Right lobe of liver (tissue), 6 donors: ENCODE results near the gene PRDM16. TPM values are rescaled to one million over a fixed set of nuclear protein-coding genes. Genes with fewer than 3 reads are reported as not detected.

Source experiments
- ATAC-seq, 4 donors: fragments of 200-7000 bp; cut with Tn5 transposase; one replicate each; pipeline ENCODE4 v1.9.1; 2020; ENCODE audit warnings: mild to moderate bottlenecking in 4 of 4, moderate library complexity in 4 of 4
- DNase-seq, 3 donors: peaks; one replicate each; pipeline ENCODE4 v3.0.0-alpha.2; 2020
- H3K27ac ChIP-seq, 3 donors: fragments of 200-600 bp; one replicate each; pipeline ENCODE4 v1.8.0; 2022
- H3K27me3 ChIP-seq, 2 donors: fragments of 200-600 bp; one replicate each; pipeline ENCODE4 v1.8.0; 2022
- H3K36me3 ChIP-seq, 4 donors: fragments of 200-600 bp; sonication (generic) in 1 of 4; one replicate each; pipeline versions ENCODE4 v1.5.1 to v1.8.0; 2017 to 2022; ENCODE audit warnings: control low read depth in 1 of 4
- H3K4me1 ChIP-seq, 4 donors: fragments of 200-600 bp; sonication (generic) in 1 of 4; one replicate each; pipeline versions ENCODE4 v1.5.1 to v1.8.0; 2017 to 2022; ENCODE audit warnings: control low read depth in 1 of 4
- H3K4me3 ChIP-seq, 3 donors: fragments of 200-600 bp; one replicate each; pipeline ENCODE4 v1.8.0; 2022
- H3K9me3 ChIP-seq, 4 donors: fragments of 200-600 bp; sonication (generic) in 1 of 4; one replicate each; pipeline versions ENCODE4 v1.5.1 to v1.8.0; 2017 to 2022; ENCODE audit warnings: control low read depth in 1 of 4
- POLR2A ChIP-seq: fragments of 450-650 bp; IDR thresholded peaks from one replicate; pipeline ENCODE4 v1.6.1; 2017; ENCODE audit warnings: antibody characterized with exemption, mild to moderate bottlenecking
- WGBS: methylation state at CpG from one replicate; pipeline ENCODE4 v1.1.6; 2018; ENCODE audit warnings: low coverage, low lambda C conversion rate; ENCODE audit not compliant: insufficient coverage; ENCODE audit errors: missing lambda C conversion rate; 5-methylcytosine and 5-hydroxymethylcytosine counted together
- intact Hi-C, 2 donors: fragments of 100-400 bp; cut with DNase I; formaldehyde crosslinking; loops; one replicate each; pipeline versions ENCODE4 v1.11.2 to v1.14.1; 2022
- total RNA-seq, 6 experiments: library from RNA; depleted of rRNA in 2 of 6; stranded (reverse); fragments of >200 nt in 2 of 6; fragmentation: NEBNext Ultra II Directional in 3 of 6; extraction: Animal tissue kit (Norgen Biotek cat#: 25700) in 3 of 6; gene quantifications; one replicate each; pipeline versions ENCODE4 v1.1.0 to v1.2.4, GENCODE V29; 2016 to 2023
- TF ChIP-seq, protein P1 (sequence below), 4 donors: fragments of 200-600 bp in 3 of 4; fragments of 450-650 bp in 1 of 4; IDR thresholded peaks; one replicate each; pipeline versions ENCODE4 v1.5.1 to v1.8.0; 2016 to 2022; ENCODE audit warnings: antibody characterized with exemption in 4 of 4, mild to moderate bottlenecking in 2 of 4
- donor health status: DM: no; HTN: yes; CAD: no.
- donor health status: DM: no; HTN: no; CAD: no.
- donor health status: DM: no; HTN: no; CAD: no.
- donor health status: DM: no; HTN: yes; CAD: no.
- donor health status: DM: no; HTN: yes; CAD: no.

The PRDM16 gene
- total RNA-seq, 6 experiments from 2014 or later: 0.06 to 0.75 (median 0.28) TPM

DNA sequence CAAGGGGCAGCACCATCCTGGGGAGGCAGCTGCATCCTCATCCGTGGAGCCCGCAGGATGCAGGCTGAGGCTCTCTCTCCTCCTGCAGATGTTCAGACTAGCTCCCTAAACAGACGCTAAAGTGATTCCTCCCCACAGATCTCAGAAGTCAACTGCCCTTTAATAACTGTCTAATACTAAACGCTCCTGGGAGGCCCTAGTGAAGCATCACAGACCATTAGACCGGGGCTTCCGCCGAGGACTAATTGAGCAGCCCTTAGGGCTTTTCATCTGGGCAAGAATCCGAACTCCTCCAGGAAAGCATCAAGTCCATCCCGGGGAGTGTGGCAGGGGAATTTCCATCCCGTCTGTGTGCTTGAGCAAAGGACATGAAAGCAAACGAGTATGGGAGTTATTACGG, 40.4 kb downstream of the PRDM16 start:
- H3K27me3 ChIP-seq: no peaks in the 10 kb centered on the region
- no peaks in the 10 kb centered on the region for H3K9me3 ChIP-seq
- no peak overlapping the region for H3K4me3 ChIP-seq
- ATAC-seq: no peak
- H3K27ac ChIP-seq: no peak overlapping the region
- H3K36me3 ChIP-seq: no peaks in the 10 kb centered on the region
- no peak for TF ChIP-seq POLR2A
- TF ChIP-seq, protein P1, sequence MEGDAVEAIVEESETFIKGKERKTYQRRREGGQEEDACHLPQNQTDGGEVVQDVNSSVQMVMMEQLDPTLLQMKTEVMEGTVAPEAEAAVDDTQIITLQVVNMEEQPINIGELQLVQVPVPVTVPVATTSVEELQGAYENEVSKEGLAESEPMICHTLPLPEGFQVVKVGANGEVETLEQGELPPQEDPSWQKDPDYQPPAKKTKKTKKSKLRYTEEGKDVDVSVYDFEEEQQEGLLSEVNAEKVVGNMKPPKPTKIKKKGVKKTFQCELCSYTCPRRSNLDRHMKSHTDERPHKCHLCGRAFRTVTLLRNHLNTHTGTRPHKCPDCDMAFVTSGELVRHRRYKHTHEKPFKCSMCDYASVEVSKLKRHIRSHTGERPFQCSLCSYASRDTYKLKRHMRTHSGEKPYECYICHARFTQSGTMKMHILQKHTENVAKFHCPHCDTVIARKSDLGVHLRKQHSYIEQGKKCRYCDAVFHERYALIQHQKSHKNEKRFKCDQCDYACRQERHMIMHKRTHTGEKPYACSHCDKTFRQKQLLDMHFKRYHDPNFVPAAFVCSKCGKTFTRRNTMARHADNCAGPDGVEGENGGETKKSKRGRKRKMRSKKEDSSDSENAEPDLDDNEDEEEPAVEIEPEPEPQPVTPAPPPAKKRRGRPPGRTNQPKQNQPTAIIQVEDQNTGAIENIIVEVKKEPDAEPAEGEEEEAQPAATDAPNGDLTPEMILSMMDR (IDR thresholded peaks at IDR 0.05): no peak
- no peaks in the 10 kb centered on the region for H3K4me1 ChIP-seq
- intact Hi-C loops: no loop called here
- 52% methylated on average over 12 of the region's 12 CpGs for WGBS
- DNase-seq: no peak

DNA sequence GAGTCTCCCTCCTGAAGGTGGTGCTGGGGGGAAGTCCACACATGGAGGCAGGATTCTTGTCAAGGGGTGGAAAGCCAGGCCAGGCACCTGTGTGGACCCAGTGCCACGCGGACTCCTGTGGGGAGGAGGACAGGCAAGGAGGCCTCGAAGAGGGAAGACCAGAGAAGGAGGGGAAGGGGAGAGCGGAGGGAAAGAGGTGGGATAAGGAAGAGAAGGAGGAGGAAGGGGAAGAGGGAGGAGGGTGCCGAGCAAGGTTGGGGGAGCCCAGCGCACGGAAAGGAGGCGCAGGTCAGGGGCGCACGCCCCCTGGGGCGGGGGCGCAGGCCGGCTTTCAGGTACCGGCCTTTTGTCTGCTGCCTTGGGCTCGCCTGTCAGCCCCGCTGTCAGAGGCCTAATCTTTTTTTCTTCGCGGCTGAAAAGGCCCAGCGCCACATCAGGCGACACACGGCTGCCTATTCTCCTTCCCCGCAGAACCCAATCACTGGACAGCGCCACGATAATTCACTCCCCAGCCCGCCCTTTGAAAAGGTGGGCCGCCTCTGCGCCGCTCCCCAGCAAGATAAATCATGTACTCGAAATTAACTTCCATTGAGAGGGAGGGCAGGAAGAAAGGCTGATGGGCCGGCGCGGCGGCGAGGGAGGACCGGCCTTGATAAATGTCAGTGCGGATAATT, 42.5 kb downstream of the PRDM16 start:
- Histone ChIP-seq H3K27me3 (no peaks in the 10 kb centered on the region), H3K4me3 (no peak overlapping the region), H3K9me3 (no peaks in the 10 kb centered on the region), H3K27ac (no peak overlapping the region), H3K36me3 (no peaks in the 10 kb centered on the region), H3K4me1 (peaks cover 0 to 5% (median 0%) of the 10 kb centered on the region in 4 donors)
- WGBS: 88% methylated on average over 20 of the region's 36 CpGs
- intact Hi-C loops: no loop called here
- DNase-seq: no peak
- no peak for TF ChIP-seq POLR2A
- TF ChIP-seq, protein P1 (IDR thresholded peaks at IDR 0.05): no peak
- ATAC-seq: no peak

DNA sequence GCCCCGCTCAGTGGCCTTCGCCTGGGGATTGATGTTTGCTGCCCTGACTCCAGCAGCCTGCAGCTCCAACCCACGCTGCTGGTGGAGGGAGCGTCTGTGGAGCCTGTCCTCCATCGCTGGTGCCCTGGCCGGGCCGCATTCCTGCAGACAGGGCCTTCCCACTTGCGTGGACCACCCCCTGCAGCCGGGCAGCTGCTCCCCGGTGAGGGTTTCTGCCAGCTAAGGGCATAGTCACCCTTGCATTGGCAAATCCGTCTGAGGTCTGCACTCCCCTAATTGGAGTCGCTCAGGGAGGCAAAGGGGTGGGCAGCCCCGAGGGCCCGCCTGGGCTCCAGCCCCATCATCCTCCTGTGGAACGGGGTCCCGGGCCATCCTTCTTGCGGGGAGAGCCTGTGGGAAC, 43.5 kb downstream of the PRDM16 start:
- no peak for ATAC-seq
- intact Hi-C loops: no loop called here
- WGBS: no CpG with 5 or more reads among the region's 17 CpGs
- Histone ChIP-seq H3K4me3 (no peak overlapping the region), H3K4me1 (peaks cover 0 to 5% (median 0%) of the 10 kb centered on the region in 4 donors), H3K9me3 (no peaks in the 10 kb centered on the region), H3K36me3 (no peaks in the 10 kb centered on the region), H3K27me3 (no peaks in the 10 kb centered on the region), H3K27ac (no peak overlapping the region)
- TF ChIP-seq, protein P1 (IDR thresholded peaks at IDR 0.05): no peak
- TF ChIP-seq POLR2A: no peak
- DNase-seq: no peak

DNA sequence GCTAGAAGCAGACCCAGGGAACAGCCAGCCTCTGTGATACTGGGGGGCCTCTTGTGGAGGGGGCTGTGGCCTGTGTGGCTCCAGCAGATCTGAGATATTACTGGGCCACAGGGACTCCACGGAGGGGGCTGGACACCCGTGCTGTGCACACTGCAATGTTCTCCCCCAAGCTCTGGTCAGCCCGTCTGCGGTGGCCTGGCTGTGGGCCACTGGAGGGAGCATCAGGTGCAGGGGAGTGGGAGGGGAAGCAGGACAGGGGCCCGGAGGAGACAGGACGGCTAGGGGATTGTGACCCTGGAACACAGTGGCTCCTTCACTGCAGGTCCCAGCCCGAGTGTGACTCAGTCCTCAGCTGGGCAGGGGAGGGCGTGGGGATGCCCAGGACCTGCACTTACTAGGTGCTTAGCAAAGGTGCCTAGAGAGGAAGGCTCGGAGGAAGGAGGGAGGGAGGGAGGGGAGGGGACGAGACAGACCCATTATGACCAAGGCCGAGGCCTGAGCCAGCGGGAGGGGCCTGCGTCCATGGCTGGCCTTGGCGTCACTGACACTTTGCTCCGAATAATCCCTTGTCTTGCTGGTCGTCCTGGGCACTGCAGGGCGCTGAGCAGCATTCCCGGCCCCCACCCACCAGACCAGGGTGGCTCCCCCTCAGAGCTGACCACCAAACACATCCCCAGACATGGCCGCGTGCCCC, 44.2 kb downstream of the PRDM16 start:
- TF ChIP-seq, protein P1 (IDR thresholded peaks at IDR 0.05): no peak
- no peak for TF ChIP-seq POLR2A
- WGBS: 75% methylated on average over 2 of the region's 20 CpGs
- ATAC-seq (no peak), DNase-seq (no peak)
- no peaks in the 10 kb centered on the region for H3K27me3 ChIP-seq
- intact Hi-C loops: no loop called here
- peaks cover 0 to 5% (median 0%) of the 10 kb centered on the region in 4 donors for H3K4me1 ChIP-seq
- H3K4me3 ChIP-seq: no peak overlapping the region
- H3K27ac ChIP-seq: no peak overlapping the region
- H3K9me3 ChIP-seq: no peaks in the 10 kb centered on the region
- H3K36me3 ChIP-seq: no peaks in the 10 kb centered on the region
